Measurements from ENCODE around the gene CDC25B.

GRCh38 chr20:3795511-3796468 is at the start of gene CDC25B:
- TF ChIP-seq, protein P1, sequence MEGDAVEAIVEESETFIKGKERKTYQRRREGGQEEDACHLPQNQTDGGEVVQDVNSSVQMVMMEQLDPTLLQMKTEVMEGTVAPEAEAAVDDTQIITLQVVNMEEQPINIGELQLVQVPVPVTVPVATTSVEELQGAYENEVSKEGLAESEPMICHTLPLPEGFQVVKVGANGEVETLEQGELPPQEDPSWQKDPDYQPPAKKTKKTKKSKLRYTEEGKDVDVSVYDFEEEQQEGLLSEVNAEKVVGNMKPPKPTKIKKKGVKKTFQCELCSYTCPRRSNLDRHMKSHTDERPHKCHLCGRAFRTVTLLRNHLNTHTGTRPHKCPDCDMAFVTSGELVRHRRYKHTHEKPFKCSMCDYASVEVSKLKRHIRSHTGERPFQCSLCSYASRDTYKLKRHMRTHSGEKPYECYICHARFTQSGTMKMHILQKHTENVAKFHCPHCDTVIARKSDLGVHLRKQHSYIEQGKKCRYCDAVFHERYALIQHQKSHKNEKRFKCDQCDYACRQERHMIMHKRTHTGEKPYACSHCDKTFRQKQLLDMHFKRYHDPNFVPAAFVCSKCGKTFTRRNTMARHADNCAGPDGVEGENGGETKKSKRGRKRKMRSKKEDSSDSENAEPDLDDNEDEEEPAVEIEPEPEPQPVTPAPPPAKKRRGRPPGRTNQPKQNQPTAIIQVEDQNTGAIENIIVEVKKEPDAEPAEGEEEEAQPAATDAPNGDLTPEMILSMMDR (IDR thresholded peaks at IDR 0.05) = peak in 3 of 4 experiments; percentile 48 to 79 (median 75)
- TF ChIP-seq POLR2A (IDR thresholded peaks at IDR 0.05) (peak; percentile 54 to 55), EP300 (IDR thresholded peaks at IDR 0.05) (no peak), POLR2AphosphoS5 (IDR thresholded peaks at IDR 0.05) (peak; percentile 72)

Data from gastroesophageal sphincter (tissue), 3 donors.